Common myeloid progenitor, CD34-positive (primary cell): ENCODE data around the gene KYAT1.

Experiments used
- CTCF ChIA-PET: fragments of 350-600 bp; sonication (Branson Sonifier 250); formaldehyde crosslinking; loops from one replicate; lab custom pipeline; 2021; ENCODE audit warnings: antibody characterized with exemption; lab: Charles Lee
- POLR2A ChIA-PET: fragments of 350-600 bp; sonication (Branson Sonifier 250); formaldehyde crosslinking; loops from one replicate; lab custom pipeline; 2021; ENCODE audit warnings: antibody characterized with exemption; lab: Charles Lee
- DNase-seq, 3 donors: peaks; one replicate each; pipeline versions ENCODE4 v3.0.0 to v3.0.0-alpha.2; 2013
- H3K27ac ChIP-seq, 2 experiments: 1 replicate in 1 of 2; 2 replicates in 1 of 2; pipeline ENCODE4 v1.7.0; 2013; ENCODE audit warnings: inconsistent platforms in 2 of 2, low read length in 2 of 2, mild to moderate bottlenecking in 2 of 2, low read depth in 1 of 2, moderate library complexity in 1 of 2; ENCODE audit not compliant: severe bottlenecking in 2 of 2, insufficient read depth in 1 of 2, poor library complexity in 1 of 2
- H3K27me3 ChIP-seq, 5 experiments: replicated peaks in 2 of 5; 1 replicate in 3 of 5; 2 replicates in 2 of 5; pipeline versions ENCODE4 v1.6.1 to v1.7.0; 2013; ENCODE audit warnings: low read length in 4 of 5, mild to moderate bottlenecking in 2 of 5, moderate library complexity in 2 of 5, inconsistent platforms in 1 of 5; ENCODE audit not compliant: insufficient read depth in 5 of 5, control insufficient read depth in 4 of 5
- H3K36me3 ChIP-seq, 4 experiments: 1 replicate in 2 of 4; 2 replicates in 2 of 4; pipeline versions ENCODE4 v1.6.1 to v1.7.0; 2013; ENCODE audit warnings: low read length in 3 of 4, control low read depth in 1 of 4, mild to moderate bottlenecking in 1 of 4; ENCODE audit not compliant: control insufficient read depth in 4 of 4, insufficient read depth in 4 of 4
- H3K4me1 ChIP-seq, 4 experiments: 1 replicate in 3 of 4; 2 replicates in 1 of 4; pipeline versions ENCODE4 v1.6.1 to v1.7.1; 2013; ENCODE audit warnings: low read length in 3 of 4, mild to moderate bottlenecking in 3 of 4, control low read depth in 1 of 4, inconsistent platforms in 1 of 4, moderate library complexity in 1 of 4; ENCODE audit not compliant: control insufficient read depth in 4 of 4, insufficient read depth in 4 of 4; ENCODE audit errors: control extremely low read depth in 1 of 4
- H3K4me3 ChIP-seq, 7 experiments: 1 replicate in 4 of 7; 2 replicates in 3 of 7; pipeline versions ENCODE4 v1.5.1 to v1.7.0; 2013; ENCODE audit warnings: mild to moderate bottlenecking in 7 of 7, low read length in 6 of 7, moderate library complexity in 6 of 7, inconsistent platforms in 2 of 7, low read depth in 2 of 7, control low read depth in 1 of 7; ENCODE audit not compliant: insufficient read depth in 4 of 7, control insufficient read depth in 1 of 7; ENCODE audit errors: extremely low read depth in 1 of 7
- H3K9me3 ChIP-seq, 5 experiments: 1 replicate in 4 of 5; 2 replicates in 1 of 5; pipeline versions ENCODE4 v1.6.1 to v1.7.1; 2013; ENCODE audit warnings: low read length in 4 of 5, mild to moderate bottlenecking in 2 of 5, inconsistent platforms in 1 of 5, low read depth in 1 of 5, moderate library complexity in 1 of 5; ENCODE audit not compliant: control insufficient read depth in 4 of 5, insufficient read depth in 2 of 5; ENCODE audit errors: control extremely low read depth in 1 of 5
- WGBS: methylation state at CpG from one replicate; pipeline ENCODE4 v1.1.5; 2013; ENCODE audit not compliant: insufficient coverage; 5-methylcytosine and 5-hydroxymethylcytosine counted together

Gene KYAT1

GRCh38 chr9:128825923-128826700 is 55.6 kb downstream of the KYAT1 start:
- no peaks in the 10 kb centered on the region for H3K9me3 ChIP-seq
- H3K27me3 ChIP-seq = no peaks in the 10 kb centered on the region
- peaks cover 0 to 17% (median 15%) of the 10 kb centered on the region in 4 experiments for H3K4me1 ChIP-seq
- H3K27ac ChIP-seq = no peak overlapping the region
- no peak overlapping the region for H3K4me3 ChIP-seq
- POLR2A ChIA-PET = interaction anchor here (0.9 kb wide), 1 partner anchor 38 kb away, joined by 3 read pairs; no protein-coding TSS in a partner anchor
- CTCF ChIA-PET = interaction anchor here (1.9 kb wide), 1 partner anchor 7 kb away, joined by 7 read pairs; the partner anchor contains the start of gene ENDOG
- DNase-seq = no peak
- WGBS = 98% methylated on average over 16 of the region's 22 CpGs
- H3K36me3 ChIP-seq = peaks cover 9 to 62% (median 56%) of the 10 kb centered on the region in 4 experiments

GRCh38 chr9:128824911-128825310 is 56.8 kb downstream of the KYAT1 start:
- POLR2A ChIA-PET = no interaction called here
- WGBS = 93% methylated on average over 6 of the region's 7 CpGs
- no peak overlapping the region for H3K4me3 ChIP-seq
- no peak for DNase-seq
- CTCF ChIA-PET = interaction anchor here (1.3 kb wide), 1 partner anchor 22 kb away, joined by 4 read pairs; no protein-coding TSS in a partner anchor
- H3K4me1 ChIP-seq = peaks cover 0 to 15% (median 13%) of the 10 kb centered on the region in 4 experiments
- H3K27me3 ChIP-seq = no peaks in the 10 kb centered on the region
- H3K27ac ChIP-seq = no peak overlapping the region
- H3K36me3 ChIP-seq = peaks cover 9 to 71% (median 59%) of the 10 kb centered on the region in 4 experiments
- H3K9me3 ChIP-seq = no peaks in the 10 kb centered on the region

GRCh38 chr9:128823903-128824406 is 57.8 kb downstream of the KYAT1 start:
- peaks cover 0 to 19% (median 17%) of the 10 kb centered on the region in 4 experiments for H3K4me1 ChIP-seq
- H3K27me3 ChIP-seq = no peaks in the 10 kb centered on the region
- no peaks in the 10 kb centered on the region for H3K9me3 ChIP-seq
- ChIA-PET POLR2A (no interaction called here), CTCF (interaction anchor here (1.3 kb wide), 1 partner anchor 23 kb away, joined by 4 read pairs; no protein-coding TSS in a partner anchor)
- no peak overlapping the region for H3K27ac ChIP-seq
- peaks cover 9 to 72% (median 59%) of the 10 kb centered on the region in 4 experiments for H3K36me3 ChIP-seq
- 95% methylated on average over 2 of the region's 12 CpGs for WGBS
- no peak overlapping the region for H3K4me3 ChIP-seq
- no peak for DNase-seq

- WGBS = 96% methylated on average over 14 of the region's 19 CpGs
- no peak overlapping the region for H3K4me3 ChIP-seq
These were observed 58.3 kb downstream of the KYAT1 start for GRCh38 chr9:128823362-128823902.

GRCh38 chr9:128822407-128823042 is 59.2 kb downstream of the KYAT1 start:
- CTCF ChIA-PET = no interaction called here
- H3K27me3 ChIP-seq = no peaks in the 10 kb centered on the region
- H3K4me3 ChIP-seq = no peak overlapping the region
- H3K36me3 ChIP-seq = peaks cover 9 to 71% (median 56%) of the 10 kb centered on the region in 4 experiments
- 98% methylated on average over 11 of the region's 22 CpGs for WGBS
- peaks cover 0 to 16% (median 14%) of the 10 kb centered on the region in 4 experiments for H3K4me1 ChIP-seq
- no peak overlapping the region for H3K27ac ChIP-seq
- no peaks in the 10 kb centered on the region for H3K9me3 ChIP-seq
- DNase-seq = no peak
- POLR2A ChIA-PET = no interaction called here

More at GRCh38 chr9:128823362-128823902, 58.3 kb downstream of the KYAT1 start:
- CTCF ChIA-PET = interaction anchor here (1.3 kb wide), 1 partner anchor 23 kb away, joined by 4 read pairs; no protein-coding TSS in a partner anchor
- POLR2A ChIA-PET = no interaction called here
- Histone ChIP-seq H3K36me3 (peaks cover 9 to 72% (median 57%) of the 10 kb centered on the region in 4 experiments), H3K27me3 (no peaks in the 10 kb centered on the region), H3K27ac (no peak overlapping the region), H3K4me1 (peaks cover 0 to 17% (median 15%) of the 10 kb centered on the region in 4 experiments), H3K9me3 (no peaks in the 10 kb centered on the region)
- no peak for DNase-seq

- POLR2A ChIA-PET = no interaction called here
- peaks cover 9 to 64% (median 51%) of the 10 kb centered on the region in 4 experiments for H3K36me3 ChIP-seq
- peaks cover 0 to 16% (median 14%) of the 10 kb centered on the region in 4 experiments for H3K4me1 ChIP-seq
- H3K27ac ChIP-seq = no peak overlapping the region
- H3K4me3 ChIP-seq = no peak overlapping the region
- WGBS = 97% methylated on average over 16 of the region's 16 CpGs
- no peak for DNase-seq
- no peaks in the 10 kb centered on the region for H3K9me3 ChIP-seq
- CTCF ChIA-PET = no interaction called here
- H3K27me3 ChIP-seq = no peaks in the 10 kb centered on the region
These were observed 60.0 kb downstream of the KYAT1 start for GRCh38 chr9:128821584-128822406.
